LoVo (cell line): ENCODE results near the gene DNAL1.

Source experiments
- DNase-seq: peaks from one replicate; pipeline ENCODE4 v3.0.0-alpha.2; 2016; ENCODE audit warnings: low spot score

The DNAL1 gene

DNA sequence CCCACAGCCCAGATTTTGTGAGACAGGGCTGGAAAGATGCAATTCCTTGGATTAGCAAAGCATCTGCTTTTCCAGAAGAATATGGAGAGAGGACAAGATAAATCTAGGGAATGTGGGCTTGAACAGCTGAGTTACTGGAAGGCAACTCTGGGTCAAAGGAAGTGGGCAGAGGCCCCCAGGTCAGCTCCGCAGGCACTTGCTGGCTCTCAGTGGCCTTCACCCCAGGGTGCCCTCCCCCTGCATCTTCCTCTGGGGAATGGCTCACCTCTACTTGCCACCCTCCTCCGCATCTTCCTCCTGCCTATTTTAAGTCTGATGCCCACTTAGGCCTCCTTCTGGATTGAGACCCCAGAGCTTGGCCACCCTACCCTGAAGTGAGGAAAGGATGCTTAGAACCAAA is 79.9 kb downstream of the DNAL1 start:
- DNase-seq = no peak

DNA sequence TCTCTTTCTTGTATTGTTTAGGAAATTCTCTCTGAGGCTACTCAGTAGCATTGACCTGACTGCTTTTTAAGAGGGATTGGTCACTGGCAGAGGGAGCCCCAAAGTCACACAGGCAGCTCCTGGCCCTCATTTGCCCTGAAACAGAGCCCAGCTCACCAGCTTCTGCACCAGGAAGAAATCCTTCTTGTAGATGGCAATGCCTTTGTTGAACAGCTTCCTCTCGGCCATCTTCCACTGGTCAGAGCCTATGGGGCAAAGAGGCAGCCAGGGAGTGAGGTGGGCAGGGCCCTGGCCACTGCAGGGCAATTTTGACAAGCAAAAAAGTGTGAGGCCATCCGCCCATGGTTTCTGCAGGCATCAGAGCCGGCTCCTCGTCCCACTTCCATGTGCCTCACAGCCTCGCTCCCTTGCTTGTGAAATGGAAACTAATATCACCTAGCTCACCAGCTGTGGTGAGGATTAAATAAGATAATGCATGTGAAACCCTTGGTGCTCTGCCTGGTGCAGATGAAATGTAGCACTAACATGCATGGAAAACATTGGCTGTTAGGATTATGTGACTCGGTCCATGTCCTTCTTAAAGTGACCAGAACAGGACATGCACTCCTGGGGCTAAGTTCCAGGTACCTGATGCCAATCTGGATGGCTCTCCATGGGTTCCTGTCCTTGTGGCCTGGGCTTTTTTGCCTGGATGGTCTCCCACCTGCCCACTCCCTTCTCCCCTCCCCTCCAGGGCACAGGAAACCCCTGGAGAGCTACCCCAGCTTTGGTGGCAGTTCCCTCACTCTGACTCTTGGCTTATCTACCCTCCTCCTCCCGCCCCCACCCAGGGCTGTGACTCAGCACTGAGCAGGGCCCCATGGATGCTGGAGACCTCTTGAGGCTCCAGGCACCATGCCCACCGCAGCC is 80.6 kb downstream of the DNAL1 start:
- no peak for DNase-seq

DNA sequence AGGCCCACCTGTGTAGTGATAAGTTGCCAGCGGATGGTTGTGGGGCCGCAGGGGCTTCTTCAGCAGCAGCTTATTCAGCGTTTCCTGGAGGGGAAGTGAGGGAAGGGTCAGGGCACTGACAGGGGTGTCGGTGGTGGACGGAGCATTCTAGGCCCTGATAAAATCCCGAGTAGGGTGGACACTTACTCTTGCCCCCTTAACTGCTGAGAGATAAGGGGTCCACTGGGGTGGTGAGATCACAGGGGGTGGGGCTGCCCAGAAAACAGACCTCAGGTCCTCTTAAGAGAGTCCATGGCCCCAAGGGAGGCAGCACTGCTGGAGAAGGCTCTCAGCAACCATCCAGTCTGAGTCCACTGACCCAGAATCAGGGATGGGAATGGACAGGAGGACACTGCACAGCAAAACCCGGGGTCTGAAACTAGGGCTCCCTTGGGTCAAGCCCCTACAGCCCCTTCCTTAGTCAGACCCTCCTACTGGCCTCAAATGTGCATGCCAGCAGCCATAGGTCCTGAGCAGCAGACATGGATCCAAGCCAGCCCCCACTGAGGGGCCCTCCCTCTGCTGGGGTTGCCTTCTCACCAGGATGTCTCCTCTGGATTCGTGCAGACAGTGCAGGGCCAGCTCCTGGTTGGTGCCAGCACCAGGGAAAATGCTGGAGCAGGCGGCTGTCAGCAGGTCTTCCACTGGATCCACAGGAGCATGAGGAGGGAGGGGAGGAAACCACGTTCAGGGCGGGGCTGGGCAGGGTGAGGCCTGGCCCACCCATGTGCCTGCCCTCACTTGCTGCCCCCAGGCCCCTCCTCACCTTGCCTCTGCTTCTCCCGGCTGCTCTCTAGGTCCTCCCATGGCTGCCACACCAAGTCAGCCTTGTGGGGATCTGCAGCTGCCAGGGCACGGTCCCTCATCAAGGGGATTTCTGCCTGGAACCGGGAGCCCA is 81.5 kb downstream of the DNAL1 start:
- DNase-seq = no peak

DNA sequence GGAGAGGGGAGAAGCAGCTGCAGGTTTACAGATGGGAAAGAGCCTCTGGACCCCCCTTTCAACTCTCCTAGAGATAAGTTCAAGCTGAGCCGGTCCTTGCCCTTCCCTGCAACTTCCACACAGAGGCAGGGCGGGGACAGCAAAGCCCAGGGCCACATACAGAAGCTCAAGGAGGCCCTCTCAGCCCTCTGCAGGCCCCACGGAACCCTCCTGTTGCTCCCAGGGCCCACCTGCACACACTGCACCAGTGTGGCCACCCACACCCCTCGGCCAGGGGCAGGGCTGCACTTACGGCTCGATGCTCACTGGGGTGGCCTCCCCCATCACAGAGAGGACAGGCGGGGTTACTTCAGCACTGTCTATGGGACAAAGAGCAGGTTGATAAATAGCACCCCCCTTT is 82.4 kb downstream of the DNAL1 start:
- DNase-seq = no peak

DNA sequence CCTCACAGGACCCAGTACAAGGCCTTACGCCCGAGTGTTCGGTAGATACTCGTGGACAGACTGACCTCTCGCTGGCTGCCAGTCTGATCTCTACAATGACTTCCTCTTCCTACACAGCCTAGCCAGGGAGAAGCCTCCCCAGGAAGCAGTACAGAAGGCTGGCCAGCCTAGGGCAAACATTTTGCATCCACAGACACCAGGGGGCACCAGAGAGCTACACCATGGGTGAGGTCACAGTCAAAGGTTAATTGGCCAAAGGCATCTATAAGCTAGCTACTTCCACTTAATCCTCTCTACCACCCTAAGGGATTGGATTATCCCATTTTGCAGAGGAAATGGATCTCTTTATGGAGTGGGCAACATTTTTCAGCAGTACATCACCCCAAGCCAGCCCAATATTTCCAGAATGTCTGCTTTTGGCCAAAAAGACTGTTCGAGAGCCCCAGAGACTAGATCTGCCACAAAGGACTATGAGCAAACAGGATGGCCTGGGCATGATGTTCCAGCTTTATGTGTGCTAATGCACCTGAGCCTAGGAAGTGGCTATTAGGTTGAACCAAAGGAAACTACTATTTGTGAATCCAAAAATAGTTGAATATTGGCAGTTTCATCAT is 84.0 kb downstream of the DNAL1 start:
- DNase-seq = peak; percentile 84

DNA sequence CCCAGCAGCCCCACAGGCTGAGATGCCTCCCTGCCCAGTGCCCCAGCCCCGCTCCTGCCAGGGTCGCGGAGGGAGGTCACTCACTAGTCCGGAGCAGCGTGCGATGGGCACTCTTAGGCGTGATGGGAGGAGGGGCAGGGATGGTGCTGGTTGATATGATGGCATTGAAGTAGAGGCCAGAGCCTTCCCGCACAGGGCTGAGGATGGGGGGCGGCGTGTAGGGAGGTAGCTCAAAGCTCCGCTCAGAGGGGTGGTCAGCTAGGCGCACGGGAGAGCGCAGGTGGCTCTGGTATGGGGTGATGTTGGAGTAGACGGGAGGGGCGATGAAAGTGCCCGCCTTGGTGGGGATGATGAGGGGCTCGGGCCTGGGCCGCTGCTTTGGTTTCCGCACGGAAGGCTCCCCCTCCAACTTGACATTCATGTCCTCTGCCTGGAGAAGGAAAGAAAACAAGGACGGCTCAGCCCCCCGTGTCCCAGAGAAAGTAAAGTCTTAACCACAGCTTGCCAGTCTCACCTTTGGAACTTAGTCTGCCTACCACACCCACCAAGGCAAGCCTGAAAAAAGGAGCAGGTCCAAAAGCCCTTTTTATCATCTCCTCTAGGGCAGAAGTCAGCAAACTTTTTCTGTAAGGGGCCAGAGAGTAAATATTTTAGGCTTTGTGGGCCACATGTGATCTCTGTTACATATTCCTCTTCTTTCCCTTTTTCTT is 84.9 kb downstream of the DNAL1 start:
- DNase-seq = no peak

DNA sequence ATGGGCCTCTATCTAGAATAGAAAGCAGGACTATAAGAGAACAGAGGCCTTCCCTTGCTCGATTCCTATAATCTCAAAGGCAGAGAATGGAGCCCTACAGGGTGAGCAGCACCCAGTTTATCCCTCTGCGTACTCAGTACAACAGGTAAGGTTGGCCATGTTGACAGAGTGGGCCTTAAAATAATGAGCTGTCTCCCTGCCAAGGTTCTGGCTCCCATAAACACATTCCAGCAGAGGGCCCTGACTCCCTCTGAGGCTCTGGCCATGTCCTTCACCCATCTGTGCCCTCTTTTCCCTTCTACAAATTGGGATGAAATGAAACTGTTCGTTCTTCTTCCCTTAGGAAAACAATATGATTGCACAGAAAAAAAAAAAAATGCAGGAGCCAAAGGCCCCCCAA is 86.3 kb downstream of the DNAL1 start:
- DNase-seq = no peak

DNA sequence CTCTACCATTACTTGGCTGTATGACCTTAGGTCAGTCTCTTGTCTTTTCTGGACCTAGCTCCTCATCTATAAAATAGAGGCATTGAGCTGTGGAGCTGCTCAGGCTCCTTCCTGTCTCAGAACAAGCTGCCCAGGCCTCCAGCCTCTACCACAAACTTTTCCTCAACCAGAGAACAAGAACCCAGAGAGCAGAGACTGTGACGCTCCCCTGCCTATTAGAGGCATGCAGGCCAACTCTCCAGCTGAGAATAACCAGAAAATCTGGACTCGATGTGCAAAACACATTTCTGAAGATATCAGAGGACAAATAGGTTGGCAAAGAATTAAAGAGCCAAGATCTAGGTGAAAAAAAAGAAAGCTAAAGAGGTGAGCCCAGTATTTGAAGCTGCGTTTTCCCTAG is 87.2 kb downstream of the DNAL1 start:
- no peak for DNase-seq

DNA sequence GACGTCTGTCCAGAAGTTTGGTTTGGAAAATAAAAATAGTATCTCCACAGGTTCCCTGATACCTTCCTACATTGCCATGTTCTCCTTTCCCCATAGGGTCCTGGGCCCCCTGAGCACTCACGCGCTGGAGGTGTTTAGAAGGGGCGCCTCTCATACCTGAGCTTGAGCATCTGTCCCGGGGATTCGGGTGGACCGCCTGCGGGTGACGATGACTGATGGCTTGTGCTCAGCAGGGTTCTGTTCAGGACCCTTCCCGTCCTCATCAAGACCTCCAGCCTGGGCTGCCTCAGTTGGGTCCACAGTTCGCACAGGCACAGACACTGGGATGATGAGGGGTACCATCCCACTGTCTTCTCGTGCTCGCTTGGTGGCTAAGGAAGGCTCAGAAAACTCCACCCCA is 92.1 kb downstream of the DNAL1 start:
- DNase-seq = no peak

DNA sequence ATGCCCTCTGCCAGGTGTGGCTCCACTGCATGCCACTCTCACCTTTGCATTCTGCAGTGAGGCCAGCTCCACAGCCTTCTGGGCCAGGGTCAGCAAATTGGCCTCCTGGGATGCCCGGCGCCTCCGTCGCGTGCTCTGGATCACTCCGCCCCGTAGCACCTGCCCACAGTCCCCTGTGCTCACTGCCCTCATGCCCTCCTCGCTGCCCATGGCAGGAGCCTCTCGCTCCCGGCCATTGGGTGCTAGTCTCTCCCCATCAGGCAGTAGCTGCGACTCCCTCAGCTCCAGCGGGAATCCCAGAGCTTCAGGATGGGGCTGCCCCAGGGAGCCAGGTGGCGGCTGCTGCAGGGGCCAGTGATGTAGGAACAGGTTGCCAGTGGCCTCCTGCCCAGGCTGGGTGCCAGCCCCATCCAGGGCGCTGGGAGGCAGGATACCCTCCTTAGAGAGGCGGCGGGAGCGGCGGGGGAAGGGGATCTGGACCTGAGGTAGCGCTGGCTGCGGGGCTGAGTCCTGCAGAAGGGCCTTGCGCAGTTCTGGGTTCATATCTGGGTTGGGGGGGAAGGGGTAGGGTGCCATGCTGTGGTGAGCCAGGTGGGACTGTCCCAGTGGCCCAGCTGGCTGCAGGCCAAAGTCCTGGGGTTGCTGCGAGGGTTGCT is 93.9 kb downstream of the DNAL1 start:
- no peak for DNase-seq

DNA sequence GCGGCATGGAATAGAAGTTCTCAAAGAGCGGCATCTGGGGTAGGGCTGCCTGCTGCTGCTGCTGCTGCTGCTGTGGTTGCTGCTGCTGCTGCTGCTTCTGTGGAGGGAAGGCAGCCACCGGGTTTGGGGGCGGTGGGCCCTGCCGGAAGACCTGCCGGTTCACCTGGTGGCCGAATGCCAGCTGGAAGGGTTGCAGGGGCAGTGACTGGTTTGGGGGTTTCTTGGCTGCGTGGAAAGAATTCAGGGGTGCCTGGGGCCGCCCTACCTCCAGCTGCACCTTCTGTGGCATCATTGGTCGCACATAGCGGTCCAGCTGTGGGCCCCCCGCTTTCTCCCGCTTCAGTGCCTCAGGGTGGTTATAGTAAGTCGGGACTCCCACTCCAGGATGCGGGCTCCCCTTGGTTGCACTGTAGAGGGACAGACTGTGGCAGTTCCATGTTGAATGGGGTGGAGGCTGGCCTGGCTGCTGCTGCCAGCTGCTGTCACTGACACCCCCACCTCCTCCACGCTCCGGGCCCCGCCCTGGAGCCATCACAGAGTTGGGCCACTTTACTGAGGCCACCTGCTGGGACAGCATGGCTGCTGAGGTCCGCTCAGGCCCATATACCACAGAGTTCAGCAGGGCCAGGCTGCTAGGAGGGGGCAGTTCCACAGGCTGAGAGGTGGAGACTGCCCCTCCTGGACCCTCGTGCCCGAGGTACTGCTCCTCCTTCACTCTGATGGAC is 94.5 kb downstream of the DNAL1 start:
- DNase-seq = no peak

DNA sequence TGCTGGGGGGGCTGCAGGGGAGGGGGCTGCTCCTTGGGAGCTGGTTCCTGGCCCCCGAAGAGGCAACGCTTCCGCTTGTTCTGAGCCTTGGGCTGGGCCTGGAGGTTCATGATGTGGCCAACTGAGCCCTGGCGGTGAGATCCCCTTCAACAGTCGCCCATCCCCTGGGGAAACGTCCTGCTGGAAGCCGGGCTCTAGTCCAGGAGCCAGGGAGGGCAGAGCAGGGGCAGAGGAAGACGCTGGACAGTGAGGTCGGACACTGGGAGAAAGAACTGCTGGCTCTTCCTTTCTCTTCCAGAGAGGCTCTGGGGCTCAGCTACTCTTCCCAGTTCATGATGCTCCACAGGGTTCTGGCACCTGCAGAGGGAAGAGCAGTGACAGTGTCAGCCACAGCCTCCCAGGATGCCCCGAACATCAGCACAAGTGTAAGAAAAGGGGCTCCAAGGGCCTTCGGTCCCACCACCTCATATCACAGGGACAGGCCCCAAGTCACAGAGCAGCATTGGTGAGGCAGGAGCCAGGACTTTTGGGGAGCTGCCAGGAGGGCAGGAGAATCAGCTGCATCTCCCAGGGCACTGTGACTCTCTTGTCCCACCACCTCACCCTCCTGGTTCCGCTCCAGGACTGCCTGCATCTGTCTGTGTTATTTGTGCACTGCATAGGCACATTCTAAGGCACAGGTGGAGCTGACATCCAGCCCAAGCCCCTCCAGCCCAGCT is 95.3 kb downstream of the DNAL1 start:
- no peak for DNase-seq

DNA sequence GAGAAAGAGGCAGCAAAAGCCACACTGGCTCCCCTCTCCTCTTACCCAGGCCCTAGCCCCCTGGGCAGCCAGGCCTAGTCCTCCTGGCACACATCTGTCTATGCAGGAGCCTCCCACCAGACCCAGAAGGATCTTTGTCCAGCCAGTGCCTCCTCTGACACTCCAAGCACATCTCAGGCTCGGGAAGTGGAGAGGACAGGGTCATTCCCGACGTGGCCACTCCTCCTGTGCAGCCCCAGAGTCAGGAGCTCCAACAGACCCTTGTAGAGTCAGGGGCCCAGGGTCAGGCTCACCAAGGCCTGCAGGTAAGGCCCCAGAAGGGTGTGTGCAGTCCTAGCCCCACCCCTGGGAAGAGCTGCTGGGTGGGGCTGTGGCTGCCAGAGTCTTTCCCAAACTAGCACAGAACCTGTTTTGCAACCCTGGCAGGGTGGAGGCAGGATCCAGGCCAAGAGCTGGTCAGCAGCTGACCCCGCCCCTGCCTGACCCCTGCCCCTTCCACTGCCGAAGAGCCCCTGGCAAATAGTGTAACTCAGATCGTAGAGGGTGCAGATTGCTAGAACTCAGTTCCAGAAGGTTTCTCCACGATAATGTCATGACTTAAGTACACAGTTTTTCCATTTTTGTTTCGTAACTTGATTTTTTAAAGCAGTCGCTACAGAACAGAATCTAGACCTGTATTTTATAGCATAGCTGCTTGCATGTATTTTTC is 96.0 kb downstream of the DNAL1 start:
- DNase-seq = peak; percentile 81

DNA sequence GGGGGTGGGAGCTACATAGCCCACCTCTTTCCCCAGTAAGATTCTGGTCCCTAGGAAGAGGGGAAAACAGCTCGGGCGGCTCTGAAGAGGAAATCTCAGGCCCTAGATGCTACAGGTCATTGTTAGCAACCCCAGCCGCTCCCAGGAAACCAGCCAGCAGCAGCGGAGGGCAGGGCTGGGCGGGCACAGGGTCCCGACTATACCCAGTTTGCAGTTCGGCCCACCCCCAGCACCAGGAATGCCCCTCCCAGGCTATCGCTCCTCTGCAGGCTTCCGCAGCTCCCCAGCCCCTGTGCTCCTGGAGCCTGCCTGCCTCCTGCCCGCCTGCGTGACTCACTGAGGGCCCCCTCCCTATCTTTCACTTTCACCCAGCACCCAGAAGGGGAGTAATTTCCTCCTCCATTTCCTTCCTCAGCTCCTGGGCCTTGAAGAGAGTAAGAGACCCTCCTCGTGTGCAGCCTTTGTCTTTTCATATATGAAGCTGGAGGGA is 96.6 kb downstream of the DNAL1 start:
- peak; percentile 71 for DNase-seq

DNA sequence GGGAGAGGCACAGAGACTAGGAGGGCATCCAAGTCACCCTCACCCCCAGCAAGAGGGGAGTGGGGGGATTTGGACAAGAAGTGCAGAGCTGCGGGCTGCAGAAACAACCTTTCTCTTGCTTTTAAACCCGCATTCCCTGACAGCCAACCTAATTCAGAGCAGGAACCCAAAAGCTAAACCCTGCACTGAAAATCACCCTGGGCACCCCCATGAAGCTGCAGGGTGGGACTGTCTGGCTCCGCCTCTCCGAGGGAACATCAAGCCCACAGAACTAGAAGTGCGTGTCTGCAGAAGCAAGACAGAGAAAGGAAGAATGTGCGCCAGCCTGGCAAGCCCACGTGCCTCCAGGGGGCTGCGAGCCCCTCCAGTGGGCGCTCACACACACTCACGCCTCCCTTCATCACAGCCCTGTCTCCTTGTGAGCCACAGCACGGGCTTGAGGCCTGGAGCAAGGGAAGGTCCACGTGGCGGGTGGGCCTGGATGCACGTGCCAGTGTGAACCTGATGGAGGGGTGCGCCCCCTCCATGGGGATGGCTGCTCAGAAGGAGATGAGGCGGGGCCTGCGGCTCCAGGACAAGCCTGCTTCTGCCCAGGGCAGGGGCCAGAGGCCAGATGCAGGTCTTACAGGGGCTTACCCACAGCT is 97.2 kb downstream of the DNAL1 start:
- DNase-seq = no peak

DNA sequence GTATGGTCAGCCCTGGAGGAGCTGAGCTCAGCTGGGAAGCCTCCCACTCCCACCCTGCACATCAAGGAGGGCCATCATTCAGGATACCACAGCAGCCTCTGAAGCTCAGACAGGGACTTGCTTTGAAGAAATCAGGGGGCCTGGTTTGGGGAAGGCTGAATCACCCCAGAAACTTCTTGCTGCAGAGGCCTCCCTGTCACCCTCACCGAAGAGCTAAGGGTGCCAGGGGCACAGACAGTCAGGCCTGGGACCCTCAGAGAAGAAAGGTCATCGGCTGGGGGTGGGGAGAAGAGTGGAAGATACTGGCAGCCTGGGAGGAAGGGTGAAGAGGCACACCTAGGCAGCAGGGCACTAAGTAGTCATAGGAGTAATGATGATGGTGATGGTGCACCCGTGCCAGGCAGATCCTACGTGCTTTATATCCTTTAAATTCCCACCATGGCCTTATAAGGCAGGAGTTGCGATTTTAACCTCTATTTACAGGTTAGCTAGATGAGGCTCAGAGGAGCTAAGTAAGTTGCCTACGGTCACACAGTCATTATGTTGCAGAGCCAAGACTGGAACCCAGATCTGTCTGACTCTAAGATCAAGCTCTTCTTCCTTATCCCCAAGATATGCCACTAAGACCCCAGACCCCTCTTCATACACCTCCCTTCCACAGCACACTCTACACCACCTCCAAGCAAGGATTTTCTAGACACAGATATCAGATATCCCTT is 97.9 kb downstream of the DNAL1 start:
- DNase-seq = no peak

DNA sequence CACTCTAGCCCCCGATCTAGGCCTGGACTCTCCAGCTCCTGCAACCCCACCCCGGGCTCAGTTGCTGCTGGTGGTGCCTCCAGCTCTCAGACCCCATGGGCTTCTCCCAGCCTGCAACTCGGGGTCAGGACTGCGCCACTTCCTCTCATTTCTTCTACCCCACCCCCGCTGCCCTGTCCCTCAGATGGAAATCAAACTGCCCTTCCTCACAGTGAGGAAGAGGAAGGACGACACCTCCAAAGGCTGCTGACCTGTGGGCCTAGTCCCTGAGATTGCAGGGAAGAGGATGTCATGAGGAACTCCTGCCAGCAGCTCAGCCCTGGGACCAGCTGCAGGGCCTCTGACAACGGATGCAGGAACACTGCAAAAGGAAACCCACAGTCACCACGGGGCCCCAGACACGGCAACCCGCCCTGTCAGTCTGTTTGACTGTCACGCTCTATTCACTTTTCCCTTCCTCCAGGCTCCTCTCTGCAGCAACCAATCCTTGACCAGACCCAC is 98.7 kb downstream of the DNAL1 start:
- no peak for DNase-seq
